Smooth muscle cell (in vitro differentiated cells): ENCODE measurements around the gene PHACTR2. TPM values are rescaled to one million over a fixed set of nuclear protein-coding genes. Genes with fewer than 3 reads are reported as not detected.

Source experiments
- DNase-seq: peaks from one replicate; lab custom pipeline; 2025; ENCODE audit not compliant: unreplicated experiment; lab: John Stamatoyannopoulos, UW
- H2AFZ ChIP-seq: fragments of 200-600 bp; sonication (generic); 2 replicates; pipeline ENCODE4 v1.6.0; 2016; ENCODE audit warnings: antibody characterized with exemption, low read depth, mild to moderate bottlenecking
- H3F3A ChIP-seq: fragments of 200-600 bp; sonication (generic); 2 replicates; pipeline ENCODE4 v1.6.0; 2017; ENCODE audit warnings: antibody characterized with exemption, low read depth
- H3K27ac ChIP-seq: fragments of 200-600 bp; sonication (generic); 2 replicates; pipeline ENCODE4 v1.5.1; 2016; ENCODE audit warnings: low read depth, mild to moderate bottlenecking
- H3K27me3 ChIP-seq: fragments of 200-600 bp; sonication (generic); 2 replicates; pipeline ENCODE4 v1.6.1; 2016; ENCODE audit warnings: low read depth, mild to moderate bottlenecking
- H3K36me3 ChIP-seq: fragments of 200-600 bp; sonication (generic); 2 replicates; pipeline ENCODE4 v1.5.1; 2016; ENCODE audit warnings: low read depth
- H3K4me1 ChIP-seq: fragments of 200-600 bp; sonication (generic); 2 replicates; pipeline ENCODE4 v1.5.1; 2016; ENCODE audit warnings: low read depth
- H3K4me2 ChIP-seq: fragments of 200-600 bp; sonication (generic); 2 replicates; pipeline ENCODE4 v1.6.0; 2016; ENCODE audit warnings: mild to moderate bottlenecking
- H3K4me3 ChIP-seq: fragments of 200-600 bp; sonication (generic); 2 replicates; pipeline ENCODE4 v1.5.1; 2016; ENCODE audit warnings: mild to moderate bottlenecking
- H3K79me2 ChIP-seq: fragments of 200-600 bp; sonication (generic); 2 replicates; pipeline ENCODE4 v1.6.0; 2016; ENCODE audit warnings: low read depth, mild to moderate bottlenecking
- H3K9ac ChIP-seq: fragments of 200-600 bp; sonication (generic); 2 replicates; pipeline ENCODE4 v1.6.0; 2016; ENCODE audit warnings: low read depth
- H3K9me3 ChIP-seq: fragments of 200-600 bp; sonication (generic); replicated peaks from 2 replicates; pipeline ENCODE4 v1.5.1; 2016; ENCODE audit warnings: low read depth
- H4K20me1 ChIP-seq: fragments of 200-600 bp; sonication (generic); 2 replicates; pipeline ENCODE4 v1.6.0; 2016; ENCODE audit warnings: low read depth
- WGBS: methylation state at CpG from one replicate; pipeline ENCODE4 v1.1.7; 2016; ENCODE audit warnings: low lambda C conversion rate; 5-methylcytosine and 5-hydroxymethylcytosine counted together
- polyA plus RNA-seq: library from polyadenylated mRNA; unstranded; fragments of >200 nt; fragmentation: Nextera tagmentation; extraction: Ambion mirVana; gene quantifications from 2 replicates; pipeline ENCODE4 v1.2.1, GENCODE V29; 2016
- total RNA-seq: library from RNA; depleted of rRNA; stranded (reverse); fragments of >200 nt; gene quantifications from 2 replicates; pipeline ENCODE4 v1.2.3, GENCODE V29; 2014
- TF ChIP-seq, protein P1 (sequence below): fragments of 200-600 bp; sonication (generic); IDR thresholded peaks from 2 replicates; pipeline ENCODE4 v1.5.1; 2017; ENCODE audit warnings: borderline replicate concordance, mild to moderate bottlenecking, antibody characterized with exemption; ENCODE audit not compliant: insufficient read depth, poor library complexity, severe bottlenecking

The PHACTR2 gene
- total and polyA plus RNA-seq, 2 experiments from 2014 or later = 62.7 to 80.4 TPM

DNA sequence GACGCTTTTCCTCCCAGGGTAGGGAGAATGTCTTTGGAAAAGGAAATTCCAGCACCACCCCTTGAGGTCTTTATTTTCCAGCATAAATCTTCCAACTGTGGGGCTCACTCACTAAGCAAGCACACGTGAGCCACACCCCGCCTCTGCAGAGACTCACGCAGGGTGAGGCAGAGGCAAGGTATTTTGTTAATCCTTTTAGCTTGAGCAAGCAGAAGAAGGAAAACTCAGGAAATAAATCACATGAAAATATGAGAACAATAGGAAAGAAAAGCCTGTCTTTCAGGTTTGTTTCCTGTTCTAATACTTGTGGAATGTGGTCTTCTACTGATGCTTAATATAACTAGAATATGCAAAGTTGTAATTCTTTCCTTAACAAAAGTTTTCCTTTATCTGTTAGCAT, 4.1 kb upstream of the PHACTR2 start:
- H3F3A ChIP-seq = peaks cover 13% of the 10 kb centered on the region
- peak overlapping the region; percentile 86 for H3K27ac ChIP-seq
- H3K36me3 ChIP-seq = no peaks in the 10 kb centered on the region
- H3K9ac ChIP-seq = peak overlapping the region; percentile 21
- TF ChIP-seq, protein P1, sequence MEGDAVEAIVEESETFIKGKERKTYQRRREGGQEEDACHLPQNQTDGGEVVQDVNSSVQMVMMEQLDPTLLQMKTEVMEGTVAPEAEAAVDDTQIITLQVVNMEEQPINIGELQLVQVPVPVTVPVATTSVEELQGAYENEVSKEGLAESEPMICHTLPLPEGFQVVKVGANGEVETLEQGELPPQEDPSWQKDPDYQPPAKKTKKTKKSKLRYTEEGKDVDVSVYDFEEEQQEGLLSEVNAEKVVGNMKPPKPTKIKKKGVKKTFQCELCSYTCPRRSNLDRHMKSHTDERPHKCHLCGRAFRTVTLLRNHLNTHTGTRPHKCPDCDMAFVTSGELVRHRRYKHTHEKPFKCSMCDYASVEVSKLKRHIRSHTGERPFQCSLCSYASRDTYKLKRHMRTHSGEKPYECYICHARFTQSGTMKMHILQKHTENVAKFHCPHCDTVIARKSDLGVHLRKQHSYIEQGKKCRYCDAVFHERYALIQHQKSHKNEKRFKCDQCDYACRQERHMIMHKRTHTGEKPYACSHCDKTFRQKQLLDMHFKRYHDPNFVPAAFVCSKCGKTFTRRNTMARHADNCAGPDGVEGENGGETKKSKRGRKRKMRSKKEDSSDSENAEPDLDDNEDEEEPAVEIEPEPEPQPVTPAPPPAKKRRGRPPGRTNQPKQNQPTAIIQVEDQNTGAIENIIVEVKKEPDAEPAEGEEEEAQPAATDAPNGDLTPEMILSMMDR = no peak
- peak overlapping the region; percentile 8 for H2AFZ ChIP-seq
- peaks cover 9% of the 10 kb centered on the region for H3K79me2 ChIP-seq
- H3K27me3 ChIP-seq = no peaks in the 10 kb centered on the region
- H3K9me3 ChIP-seq = no peaks in the 10 kb centered on the region
- H3K4me1 ChIP-seq = peaks cover 50% of the 10 kb centered on the region
- H3K4me2 ChIP-seq = peak overlapping the region; percentile 62
- H4K20me1 ChIP-seq = no peaks in the 10 kb centered on the region
- H3K4me3 ChIP-seq = no peak overlapping the region
- DNase-seq = no peak
- WGBS = 14% methylated on average over 4 of the region's 4 CpGs

DNA sequence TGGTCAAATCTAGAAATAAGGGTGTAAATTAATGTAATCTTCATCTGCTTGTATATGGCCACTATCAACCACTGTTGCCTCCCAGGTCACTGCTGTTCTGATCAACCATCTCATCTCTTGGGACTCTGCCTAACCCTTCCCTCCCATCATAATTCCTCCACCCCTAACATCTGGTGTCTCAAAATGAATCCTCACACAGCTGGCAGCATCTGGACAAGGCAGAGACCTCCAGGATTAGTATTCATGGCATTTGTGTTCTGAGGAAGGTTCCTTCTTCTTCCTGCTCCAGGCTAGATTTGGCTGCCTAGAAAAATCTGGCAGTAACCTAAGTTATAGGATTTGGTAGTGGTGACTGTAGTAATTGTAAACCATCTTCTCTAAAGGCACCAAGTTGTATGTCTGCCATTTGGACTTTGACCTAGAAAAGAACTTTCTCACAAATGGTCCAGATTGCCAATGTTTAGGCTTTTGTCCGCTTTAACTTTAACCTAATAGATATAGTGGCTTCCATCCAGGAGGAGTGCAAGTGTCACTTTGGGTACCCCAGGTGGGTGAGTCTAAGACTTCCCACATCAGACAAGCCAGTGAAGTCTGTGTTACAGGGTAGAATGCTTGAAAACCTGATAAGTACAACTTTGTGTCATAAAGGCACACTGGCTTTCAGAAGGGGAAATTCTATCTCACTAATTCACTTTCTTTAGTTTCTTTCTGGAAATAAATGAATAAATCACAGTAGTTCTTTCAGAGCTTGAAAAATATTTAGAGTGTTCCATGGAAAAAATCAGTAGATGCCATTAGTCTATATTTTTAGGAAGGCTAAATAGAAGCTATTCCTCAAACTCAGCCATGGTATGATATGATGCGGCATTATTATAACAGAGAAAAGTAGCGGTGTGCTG, 3.0 kb upstream of the PHACTR2 start:
- DNase-seq = no peak
- Histone ChIP-seq H3K9ac (no peak overlapping the region), H3K4me1 (peaks cover 59% of the 10 kb centered on the region), H3K36me3 (no peaks in the 10 kb centered on the region), H4K20me1 (no peaks in the 10 kb centered on the region), H3K4me3 (no peak overlapping the region), H3K9me3 (no peaks in the 10 kb centered on the region), H3K27ac (peak overlapping the region; percentile 86), H3K27me3 (no peaks in the 10 kb centered on the region), H2AFZ (no peak overlapping the region), H3F3A (peaks cover 13% of the 10 kb centered on the region), H3K79me2 (peaks cover 19% of the 10 kb centered on the region), H3K4me2 (no peak overlapping the region)
- WGBS = 94% methylated on average over 3 of the region's 3 CpGs
- TF ChIP-seq, protein P1 = no peak

DNA sequence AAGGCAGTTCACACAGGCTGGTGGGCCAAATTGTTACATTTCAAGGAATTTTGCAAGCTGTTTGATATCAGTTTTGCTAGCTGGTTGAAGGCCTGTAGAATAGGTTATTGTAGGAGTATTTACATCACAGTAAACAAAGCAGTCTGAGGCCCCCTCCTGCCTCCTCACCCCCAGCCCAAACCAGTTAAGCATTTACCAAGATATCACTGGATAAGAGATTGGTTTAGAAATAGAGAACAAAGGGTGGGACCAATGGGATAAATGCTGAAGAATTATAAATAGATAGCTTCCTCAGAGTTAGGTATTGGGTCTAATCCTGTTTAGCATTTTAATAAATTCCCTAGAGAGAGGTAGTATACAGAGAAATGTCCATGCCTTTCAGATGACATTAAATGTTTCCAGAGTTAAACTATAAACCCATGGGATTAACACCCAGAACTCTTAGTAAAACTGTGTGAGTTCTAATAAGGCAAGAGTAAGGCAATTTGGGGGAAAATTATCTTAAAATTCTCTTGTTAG, 2.3 kb upstream of the PHACTR2 start:
- no peaks in the 10 kb centered on the region for H3K27me3 ChIP-seq
- H3K36me3 ChIP-seq = no peaks in the 10 kb centered on the region
- H3K79me2 ChIP-seq = peaks cover 27% of the 10 kb centered on the region
- H3K4me1 ChIP-seq = peaks cover 66% of the 10 kb centered on the region
- H3F3A ChIP-seq = peaks cover 13% of the 10 kb centered on the region
- TF ChIP-seq, protein P1 = no peak
- no peak for DNase-seq
- H3K4me3 ChIP-seq = no peak overlapping the region
- H3K27ac ChIP-seq = peak overlapping the region; percentile 86
- no peak overlapping the region for H3K9ac ChIP-seq
- H3K9me3 ChIP-seq = no peaks in the 10 kb centered on the region
- no peaks in the 10 kb centered on the region for H4K20me1 ChIP-seq
- no peak overlapping the region for H2AFZ ChIP-seq
- H3K4me2 ChIP-seq = peak overlapping the region; percentile 94
